Measurements from ENCODE around the gene KRT25. TPM values are rescaled to one million over a fixed set of nuclear protein-coding genes. Genes with fewer than 3 reads are reported as not detected.

The KRT25 gene
- total and polyA plus RNA-seq, 2 donors (not counting 3 experiments of a cell fraction or from before 2014, with no cell fraction given) = not detected

DNA sequence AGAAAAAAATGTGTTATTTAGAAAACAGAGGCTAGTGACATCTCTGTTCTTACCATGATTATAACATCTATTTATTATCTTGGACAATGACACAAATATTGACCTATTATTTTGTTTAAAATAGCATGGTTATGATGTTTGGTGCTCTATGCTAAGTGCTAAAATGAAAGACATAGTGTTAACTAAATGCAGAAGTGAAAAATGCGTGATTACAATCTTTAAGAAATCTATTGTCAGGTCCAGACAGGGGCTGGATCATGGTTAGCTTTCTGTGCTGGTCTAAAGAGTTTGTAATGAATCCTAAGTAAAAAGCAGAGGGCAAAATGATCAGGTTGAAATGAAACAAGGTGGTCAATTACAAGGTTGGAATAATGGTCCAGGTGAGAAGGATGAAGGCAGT, 45.2 kb upstream of the KRT25 start:
- no TSS peak for BruUV-seq (replicated peaks)
- Histone ChIP-seq H3K79me2 (ENCODE audit: control insufficient read depth, insufficient read depth, low read length) (no peaks in the 10 kb centered on the region), H3K4me1 (ENCODE audit: control insufficient read depth, extremely low read depth, insufficient read depth, low read length) (no peaks in the 10 kb centered on the region), H3K9me1 (replicated peaks; ENCODE audit: control insufficient read depth, extremely low read depth, insufficient read depth, low read length) (no peaks in the 10 kb centered on the region), H3K27me3 (ENCODE audit: control insufficient read depth in 2 of 2, insufficient read depth in 2 of 2, low read length in 2 of 2) (peaks cover 20 to 33% of the 10 kb centered on the region in 2 experiments), H2AFZ (ENCODE audit: low read depth, low read length) (no peak overlapping the region), H3K27ac (ENCODE audit: insufficient read depth, low read depth, low read length) (no peak overlapping the region), H3K9me3 (replicated peaks; ENCODE audit: control insufficient read depth, insufficient read depth, low read length) (no peaks in the 10 kb centered on the region), H3K4me2 (ENCODE audit: insufficient read depth, low read length) (no peak overlapping the region), H3K36me3 (ENCODE audit: control insufficient read depth in 2 of 2, extremely low read depth in 1 of 2, insufficient read depth in 2 of 2, low read length in 2 of 2) (no peaks in the 10 kb centered on the region), H3K4me3 (replicated peaks in 1 of 3; ENCODE audit: insufficient read depth in 1 of 3, low read depth in 1 of 3, low read length in 3 of 3) (no peak overlapping the region), H4K20me1 (replicated peaks; ENCODE audit: control insufficient read depth, extremely low read depth, insufficient read depth, low read length) (no peaks in the 10 kb centered on the region), H3K9ac (replicated peaks; ENCODE audit: extremely low read depth, insufficient read depth, low read length) (no peak overlapping the region)
- dilution Hi-C loops (cut with MboI; ENCODE audit: extremely low pct_ligation_motif_present, low sequenced_read_pairs) = no loop called here
- no peak for TF ChIP-seq JUN (IDR thresholded peaks at IDR 0.05; ENCODE audit: borderline replicate concordance, insufficient read depth, insufficient read length, low read depth)
- no peak for TF ChIP-seq GATA2 (IDR thresholded peaks at IDR 0.05; ENCODE audit: insufficient read depth, insufficient read length, low read depth, low read length)
- TF ChIP-seq MYC (IDR thresholded peaks at IDR 0.05; ENCODE audit: low read depth, low read length) = no peak
- TF ChIP-seq, protein P1, sequence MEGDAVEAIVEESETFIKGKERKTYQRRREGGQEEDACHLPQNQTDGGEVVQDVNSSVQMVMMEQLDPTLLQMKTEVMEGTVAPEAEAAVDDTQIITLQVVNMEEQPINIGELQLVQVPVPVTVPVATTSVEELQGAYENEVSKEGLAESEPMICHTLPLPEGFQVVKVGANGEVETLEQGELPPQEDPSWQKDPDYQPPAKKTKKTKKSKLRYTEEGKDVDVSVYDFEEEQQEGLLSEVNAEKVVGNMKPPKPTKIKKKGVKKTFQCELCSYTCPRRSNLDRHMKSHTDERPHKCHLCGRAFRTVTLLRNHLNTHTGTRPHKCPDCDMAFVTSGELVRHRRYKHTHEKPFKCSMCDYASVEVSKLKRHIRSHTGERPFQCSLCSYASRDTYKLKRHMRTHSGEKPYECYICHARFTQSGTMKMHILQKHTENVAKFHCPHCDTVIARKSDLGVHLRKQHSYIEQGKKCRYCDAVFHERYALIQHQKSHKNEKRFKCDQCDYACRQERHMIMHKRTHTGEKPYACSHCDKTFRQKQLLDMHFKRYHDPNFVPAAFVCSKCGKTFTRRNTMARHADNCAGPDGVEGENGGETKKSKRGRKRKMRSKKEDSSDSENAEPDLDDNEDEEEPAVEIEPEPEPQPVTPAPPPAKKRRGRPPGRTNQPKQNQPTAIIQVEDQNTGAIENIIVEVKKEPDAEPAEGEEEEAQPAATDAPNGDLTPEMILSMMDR (IDR thresholded peaks at IDR 0.05; ENCODE audit: extremely low read depth in 1 of 2, insufficient read depth in 1 of 2, low read depth in 1 of 2, low read length in 2 of 2) = no peak
- TF ChIP-seq EZH2 (IDR thresholded peaks at IDR 0.05; ENCODE audit: borderline replicate concordance, low read depth, low read length, severe bottlenecking) = no peak
- no peak for TF ChIP-seq FOS (IDR thresholded peaks at IDR 0.05; ENCODE audit: borderline replicate concordance, insufficient read depth, low read length)
- no peak for TF ChIP-seq POLR2A (IDR thresholded peaks at IDR 0.05; ENCODE audit: low read depth, low read length)
- no peak for TF ChIP-seq POLR2AphosphoS5 (IDR thresholded peaks at IDR 0.05; ENCODE audit: insufficient read depth, low read depth, low read length)
- TF ChIP-seq, protein P2, sequence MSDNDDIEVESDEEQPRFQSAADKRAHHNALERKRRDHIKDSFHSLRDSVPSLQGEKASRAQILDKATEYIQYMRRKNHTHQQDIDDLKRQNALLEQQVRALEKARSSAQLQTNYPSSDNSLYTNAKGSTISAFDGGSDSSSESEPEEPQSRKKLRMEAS (IDR thresholded peaks at IDR 0.05; ENCODE audit: insufficient read depth, insufficient read length) = no peak
- FAIRE-seq (no peak), DNase-seq (ENCODE audit: low read depth, low spot score) (no peak)
- POLR2A ChIA-PET = no interaction called here
- intact Hi-C loops (cut with micrococcal nuclease) = loop anchor here (5.0 to 10.0 kb wide), 3 partner anchors 694 to 847 kb away; no protein-coding TSS in a partner anchor
- CTCF ChIA-PET = interaction anchor here (9.5 kb wide), 1 partner anchor 863 kb away, joined by 77 read pairs; no protein-coding TSS in a partner anchor

Data from endothelial cell of umbilical vein (primary cell).